ENCODE results near the gene CNNM3.
"Not testable (repeated sequence)": the region's sequence is repeated elsewhere in the genome, so short reads cannot be mapped to it uniquely, and the experiment has no call there.

The CNNM3 gene

GRCh38 chr2:96842600-96842999, 26.5 kb downstream of the CNNM3 start:
- DNase-seq, result no peak

- no peak for DNase-seq
These were observed 27.6 kb downstream of the CNNM3 start, which contains the start of gene ANKRD23 for GRCh38 chr2:96843538-96844268. Gene ANKRD23 (minus strand): TSS chr2:96844021. CDS start chr2:96843992, 29 bp downstream.

- DNase-seq, result no peak
These were observed 28.3 kb downstream of the CNNM3 start for GRCh38 chr2:96844405-96844808.

GRCh38 chr2:96846825-96847224, 30.8 kb downstream of the CNNM3 start:
- no peak for DNase-seq

- no peak for DNase-seq
These were observed 31.5 kb downstream of the CNNM3 start for GRCh38 chr2:96847586-96847985.

- no peak for DNase-seq
These were observed 32.2 kb downstream of the CNNM3 start for GRCh38 chr2:96848264-96848663.

GRCh38 chr2:96852667-96853066, 36.6 kb downstream of the CNNM3 start:
- DNase-seq, result no peak

GRCh38 chr2:96853321-96853720, 37.3 kb downstream of the CNNM3 start:
- DNase-seq, result no peak

GRCh38 chr2:96856776-96857666, 41.0 kb downstream of the CNNM3 start:
- DNase-seq, result no peak

GRCh38 chr2:96857667-96858372, 41.8 kb downstream of the CNNM3 start, which contains the start of gene ANKRD39:
Gene ANKRD39 (minus strand): TSS chr2:96858016. CDS start chr2:96857987, 29 bp downstream.
- peak; percentile 97 for DNase-seq

GRCh38 chr2:96859099-96859649, 43.1 kb downstream of the CNNM3 start:
- no peak for DNase-seq

GRCh38 chr2:96859681-96860064, 43.6 kb downstream of the CNNM3 start:
- no peak for DNase-seq

- peak; percentile 27 for DNase-seq
These were observed 44.3 kb downstream of the CNNM3 start for GRCh38 chr2:96860065-96861029.

GRCh38 chr2:96861074-96861473, 45.0 kb downstream of the CNNM3 start:
- DNase-seq, result no peak

GRCh38 chr2:96863056-96863455, 47.0 kb downstream of the CNNM3 start:
- DNase-seq, result not testable (repeated sequence)

GRCh38 chr2:96863575-96864342, 47.7 kb downstream of the CNNM3 start:
- DNase-seq, result no peak

- no peak for DNase-seq
These were observed 48.4 kb downstream of the CNNM3 start for GRCh38 chr2:96864343-96865091.

- no peak for DNase-seq
These were observed 49.6 kb downstream of the CNNM3 start for GRCh38 chr2:96865654-96866053.

GRCh38 chr2:96866149-96866548, 50.1 kb downstream of the CNNM3 start:
- no peak for DNase-seq

- no peak for DNase-seq
These were observed 50.5 kb downstream of the CNNM3 start for GRCh38 chr2:96866586-96866985.

Data from activated CD4-positive, alpha-beta T cell treated with anti-CD3 and anti-CD28 coated beads, Interleukin-2, amount 50 U/mL, for 1 hour (primary cell).